ENCODE data around the gene WSB2. TPM values are rescaled to one million over a fixed set of nuclear protein-coding genes. Genes with fewer than 3 reads are reported as not detected.

WSB2 gene
- total and polyA plus RNA-seq, 2 of the 8 experiments (the other 6 are each of a cell fraction or from before 2014, with no cell fraction given) = 47.5 to 58.2 TPM

GRCh38 chr12:118061011-118061872 lies at the start of gene WSB2 (continued):
- no peak for TF ChIP-seq CTCF (IDR thresholded peaks at IDR 0.05; ENCODE audit: control extremely low read depth in 1 of 3, insufficient read depth in 1 of 3, low read depth in 1 of 3, low read length in 3 of 3)
- TF ChIP-seq EZH2 (IDR thresholded peaks at IDR 0.05; ENCODE audit: low read depth, low read length, severe bottlenecking) = no peak
- no peak for TF ChIP-seq KDM5A (IDR thresholded peaks at IDR 0.05; ENCODE audit: low read length)
- peak; percentile 43; the same call in 1 of the 2 replicates for TF ChIP-seq MAX (IDR thresholded peaks at IDR 0.05)
- TF ChIP-seq TAF7 (optimal IDR thresholded peaks at IDR 0.05; ENCODE audit: borderline replicate concordance, low read depth, low read length) = peak; percentile 66
- TF ChIP-seq KDM4A (IDR thresholded peaks at IDR 0.05; ENCODE audit: low read depth, low read length, severe bottlenecking) = no peak
- TF ChIP-seq RBBP5 (IDR thresholded peaks at IDR 0.05; ENCODE audit: borderline replicate concordance, low read depth, low read length) = no peak
- TF ChIP-seq NANOG (IDR thresholded peaks at IDR 0.05; ENCODE audit: insufficient read depth, low read depth, low read length, poor library complexity, severe bottlenecking) = peak; percentile 29
